Thyroid gland (tissue), 4 donors: ENCODE results near the gene ANTXR1.

Experiments used
- CTCF ChIP-seq, 6 experiments: fragments of 200-600 bp in 3 of 6; fragments of 450-650 bp in 3 of 6; sonication (generic) in 3 of 6; IDR thresholded peaks; one replicate each; pipeline ENCODE4 v1.5.1; 2016 to 2019; ENCODE audit warnings: antibody characterized with exemption in 6 of 6, mild to moderate bottlenecking in 2 of 6, inconsistent platforms in 1 of 6, moderate library complexity in 1 of 6
- POLR2A ChIP-seq, 2 donors: fragments of 450-650 bp; IDR thresholded peaks; one replicate each; pipeline ENCODE4 v1.6.1; 2017; ENCODE audit warnings: antibody characterized with exemption in 2 of 2, mild to moderate bottlenecking in 2 of 2, moderate library complexity in 1 of 2

DNA sequence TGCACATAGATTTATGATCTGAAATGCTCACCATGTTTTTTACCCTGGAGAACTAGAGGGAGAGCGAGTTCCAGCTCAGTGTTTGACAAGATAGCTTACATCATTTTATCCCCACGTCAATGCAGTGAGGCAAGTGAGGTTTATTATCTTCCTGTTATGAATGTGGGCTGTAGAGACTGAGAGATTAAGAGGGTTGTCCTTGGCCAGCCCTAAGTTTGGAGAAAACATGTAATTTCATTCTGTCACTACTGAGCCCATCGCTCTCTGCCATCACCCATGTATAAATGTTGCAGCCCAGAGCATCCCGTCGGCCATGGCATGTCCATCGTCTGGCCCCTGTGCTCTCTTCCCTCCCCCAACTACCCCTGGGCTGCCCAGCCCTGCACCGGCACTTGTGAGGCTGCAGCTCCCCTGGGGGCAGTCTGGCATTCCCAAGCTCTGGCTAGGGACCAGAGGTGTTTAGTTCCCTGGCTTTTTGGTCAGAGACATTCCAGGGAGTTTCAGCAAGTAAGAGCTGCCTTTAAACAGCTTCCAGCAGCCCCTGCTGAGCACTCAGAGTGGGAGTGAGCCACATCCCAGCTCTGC is 136.7 kb downstream of the ANTXR1 start:
- TF ChIP-seq CTCF (IDR thresholded peaks at IDR 0.05) (peak in 1 of 6 experiments; percentile 9), POLR2A (IDR thresholded peaks at IDR 0.05) (no peak)
